ENCODE measurements around the gene HS3ST2.
A peak's percentile ranks its signal among the peaks of the same experiment; 100 is the strongest.
"Not testable (repeated sequence)": the region's sequence is repeated elsewhere in the genome, so short reads cannot be mapped to it uniquely, and the experiment has no call there.

Gene HS3ST2

DNA sequence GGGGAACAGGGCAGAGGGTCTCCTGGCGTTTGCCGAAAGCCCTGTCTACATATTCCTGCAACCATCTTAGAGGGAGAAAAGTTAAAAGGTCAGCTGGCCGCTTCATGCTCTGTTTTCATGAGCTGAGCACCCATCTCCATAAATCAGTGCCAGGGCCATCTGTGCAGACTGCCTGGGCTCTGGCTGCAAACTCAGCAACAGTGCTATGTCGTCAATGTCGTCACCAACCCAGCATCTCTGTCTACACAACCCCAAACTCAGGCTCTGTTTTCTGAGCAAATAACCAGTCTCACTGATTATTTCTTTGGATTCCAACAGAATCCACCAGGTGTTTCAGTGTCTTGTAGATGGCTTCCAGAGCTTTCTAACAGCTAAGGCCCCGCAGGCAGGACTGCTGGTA, 65.0 kb downstream of the HS3ST2 start:
- DNase-seq (ENCODE audit: low read depth) = no peak

GRCh38 chr16:22879466-22879865, 65.5 kb downstream of the HS3ST2 start:
- DNase-seq (ENCODE audit: low read depth) = no peak

- DNase-seq (ENCODE audit: low read depth) = no peak
Measured at GRCh38 chr16:22882981-22883380, 69.0 kb downstream of the HS3ST2 start.

DNA sequence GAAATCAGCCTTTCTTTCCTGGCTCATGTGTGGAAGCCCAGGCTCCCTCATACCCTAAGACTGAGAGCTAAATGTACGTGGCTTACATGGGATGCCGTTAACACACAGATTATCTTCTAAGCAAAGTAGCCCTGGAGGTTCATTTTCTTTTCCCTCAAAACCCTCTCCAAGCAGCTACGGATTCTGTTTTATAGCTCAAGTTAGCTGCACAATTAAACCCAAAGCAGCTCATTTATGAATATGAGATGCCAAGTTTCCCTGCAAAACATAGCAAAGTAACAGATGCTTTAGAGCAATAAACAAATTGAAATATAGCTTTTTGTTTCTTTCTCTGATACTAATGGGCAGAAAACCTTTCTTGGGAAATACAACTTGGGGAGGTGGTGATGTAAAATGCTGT, 72.0 kb downstream of the HS3ST2 start:
- no peak for DNase-seq (ENCODE audit: low read depth)

GRCh38 chr16:22886927-22887326, 73.0 kb downstream of the HS3ST2 start:
- no peak for DNase-seq (ENCODE audit: low read depth)

DNA sequence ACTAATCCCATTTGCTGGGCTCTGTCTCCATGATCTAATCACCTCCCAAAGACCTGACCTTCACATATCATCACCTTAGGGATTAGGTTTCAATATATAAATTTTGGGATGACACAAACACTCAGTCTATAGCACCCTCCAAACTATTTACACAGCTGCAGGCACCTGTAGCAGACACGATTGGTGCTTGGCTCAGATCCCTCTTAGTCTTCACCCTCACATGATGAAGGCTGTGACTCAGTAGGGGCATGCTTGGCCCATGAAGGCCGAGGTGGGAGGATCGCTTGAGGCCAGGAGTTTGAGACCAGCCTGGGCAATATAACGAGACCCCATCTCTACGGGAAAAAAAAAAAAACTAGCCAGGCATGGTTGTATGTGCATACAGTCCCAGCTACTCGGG, 73.5 kb downstream of the HS3ST2 start:
- no peak for DNase-seq (ENCODE audit: low read depth)

GRCh38 chr16:22888791-22889190, 74.8 kb downstream of the HS3ST2 start:
- no peak for DNase-seq (ENCODE audit: low read depth)

DNA sequence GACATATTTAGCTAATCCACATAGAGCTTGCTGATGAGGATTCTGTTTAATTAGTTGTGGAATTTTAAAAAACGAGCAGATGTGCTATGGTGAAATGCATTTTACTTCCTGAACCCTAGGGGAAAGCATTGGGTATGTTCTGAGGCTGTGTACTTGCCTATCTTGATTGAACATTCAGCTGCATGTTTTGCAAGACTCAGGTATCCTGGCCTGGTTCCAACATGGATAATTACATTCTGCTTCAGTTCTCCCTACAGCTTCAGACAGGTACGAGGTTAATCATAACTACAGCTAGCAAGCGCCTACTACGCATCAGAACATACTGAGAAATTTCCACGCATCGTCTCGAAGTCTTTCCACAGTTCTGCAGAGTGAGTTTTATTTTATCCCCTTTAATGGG, 77.0 kb downstream of the HS3ST2 start:
- DNase-seq (ENCODE audit: low read depth) = no peak

DNA sequence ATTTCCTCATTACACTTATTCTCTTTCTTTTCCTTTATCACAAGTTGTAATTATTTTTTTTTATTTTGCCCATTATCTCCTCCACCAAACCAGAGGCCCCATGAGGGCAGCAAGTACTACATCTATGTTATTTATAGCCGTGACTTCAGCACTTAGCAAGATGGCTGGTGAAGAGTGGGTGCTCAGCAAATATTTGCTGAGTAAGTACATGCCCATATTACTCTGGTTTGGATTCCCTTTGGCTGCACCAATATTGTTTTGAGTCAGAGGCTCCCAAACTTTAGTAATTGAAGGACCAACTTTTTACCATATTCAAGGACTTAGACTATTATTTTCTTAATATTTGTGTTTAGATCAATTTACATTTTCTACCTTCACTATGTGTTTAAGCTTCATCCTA, 83.2 kb downstream of the HS3ST2 start:
- no peak for DNase-seq (ENCODE audit: low read depth)

DNA sequence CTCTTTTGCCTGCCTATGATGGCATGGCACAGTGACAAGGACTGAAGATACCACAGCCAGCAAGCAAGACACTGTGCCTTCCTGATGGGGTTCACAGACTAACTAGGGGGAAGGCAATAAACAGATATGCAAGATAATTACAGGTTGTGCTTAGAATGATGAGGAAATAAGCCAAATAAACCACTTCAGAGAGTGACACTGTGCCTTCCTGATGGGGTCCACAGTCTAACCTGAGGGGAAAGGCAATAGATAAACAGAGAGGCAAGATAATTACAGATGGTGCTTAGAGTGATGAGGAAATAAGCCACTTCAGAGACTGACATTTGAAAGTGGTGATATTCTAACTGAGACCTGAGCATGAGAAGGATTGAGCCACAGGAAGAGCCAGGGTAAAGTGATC, 84.2 kb downstream of the HS3ST2 start:
- no peak for DNase-seq (ENCODE audit: low read depth)

DNA sequence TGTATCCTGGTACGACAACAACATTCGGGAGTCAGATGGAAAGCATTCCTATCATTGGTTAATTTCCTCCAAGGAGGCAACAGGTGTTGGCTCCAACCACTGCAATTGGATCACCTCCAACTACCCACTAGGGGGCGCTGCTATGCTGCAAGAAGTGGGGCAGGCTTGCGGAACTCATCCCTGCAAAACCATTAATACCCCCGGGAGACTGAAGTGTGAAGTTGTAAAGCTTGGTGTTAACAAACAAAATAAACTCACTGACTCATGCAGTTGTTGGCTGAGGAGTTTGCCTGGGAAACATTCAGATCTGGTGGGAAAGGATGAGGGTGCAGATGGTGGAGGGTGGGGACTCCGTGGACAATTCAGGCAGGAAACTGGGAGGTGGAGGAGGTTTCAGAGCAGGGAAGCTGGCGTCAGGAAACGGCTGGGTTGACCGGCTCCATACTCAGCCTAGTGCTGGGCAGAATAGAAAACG, 84.9 kb downstream of the HS3ST2 start:
- DNase-seq (ENCODE audit: low read depth) = peak; percentile 19

GRCh38 chr16:22899567-22899966, 85.6 kb downstream of the HS3ST2 start:
- DNase-seq (ENCODE audit: low read depth) = not testable (repeated sequence)

DNA sequence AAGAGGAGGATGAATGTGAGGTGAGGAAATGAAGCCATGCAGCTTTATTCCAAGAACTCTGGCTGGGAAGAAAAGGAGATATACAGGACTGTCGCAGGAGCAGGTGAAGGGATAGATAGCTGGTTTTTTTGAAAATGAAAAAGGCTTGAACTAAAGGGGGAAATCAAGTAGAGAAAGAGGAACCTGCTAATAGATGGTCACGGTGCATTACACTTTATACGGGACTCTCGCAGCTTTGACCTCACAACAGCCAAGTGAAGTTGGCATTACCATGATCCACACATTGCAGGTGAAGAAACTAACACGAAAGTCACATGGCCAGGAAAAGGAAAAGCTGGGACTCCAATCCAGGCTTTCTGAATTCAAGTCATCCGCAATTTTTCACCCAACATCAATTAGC, 86.9 kb downstream of the HS3ST2 start:
- DNase-seq (ENCODE audit: low read depth) = no peak

DNA sequence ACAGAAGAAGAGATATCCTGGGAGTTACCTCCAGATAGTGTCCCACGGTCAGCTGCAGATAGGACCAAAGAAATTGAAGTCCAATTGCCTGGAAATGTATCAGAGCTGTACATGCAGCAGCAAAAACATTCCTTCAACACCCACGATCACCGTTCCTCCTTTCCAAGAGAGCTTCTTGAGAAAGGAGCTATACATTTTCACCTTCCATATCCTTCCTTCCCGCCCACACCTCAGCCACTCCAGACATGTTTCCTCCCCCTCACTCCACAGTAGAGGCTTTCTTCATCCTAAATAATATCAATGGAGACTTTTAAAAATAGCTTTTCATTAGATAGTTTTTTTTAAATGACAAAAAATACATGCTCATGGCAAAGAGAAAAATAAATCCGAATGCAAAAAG, 87.6 kb downstream of the HS3ST2 start:
- no peak for DNase-seq (ENCODE audit: low read depth)

- DNase-seq (ENCODE audit: low read depth) = no peak
Measured at GRCh38 chr16:22903716-22904115, 89.8 kb downstream of the HS3ST2 start.

DNA sequence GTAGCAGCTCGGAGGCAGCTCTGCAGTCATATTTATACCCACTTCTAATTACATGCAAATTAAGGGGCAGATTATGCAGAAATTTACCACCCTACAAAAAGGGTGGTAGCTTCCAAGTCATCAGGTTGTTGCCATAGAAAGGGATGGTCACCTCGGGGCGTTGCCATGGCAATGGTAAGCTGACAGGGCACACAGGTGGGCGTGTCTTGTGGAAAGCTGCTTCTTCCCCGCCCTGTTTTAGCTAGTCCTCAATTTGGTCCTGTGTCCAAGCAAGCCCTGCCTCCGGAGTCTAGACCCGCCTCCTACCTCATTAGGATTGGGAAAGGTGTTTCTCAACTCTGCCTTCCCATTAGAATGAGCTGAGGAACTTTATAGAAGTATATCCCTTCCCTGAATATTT, 98.7 kb downstream of the HS3ST2 start:
- no peak for DNase-seq (ENCODE audit: low read depth)

DNA sequence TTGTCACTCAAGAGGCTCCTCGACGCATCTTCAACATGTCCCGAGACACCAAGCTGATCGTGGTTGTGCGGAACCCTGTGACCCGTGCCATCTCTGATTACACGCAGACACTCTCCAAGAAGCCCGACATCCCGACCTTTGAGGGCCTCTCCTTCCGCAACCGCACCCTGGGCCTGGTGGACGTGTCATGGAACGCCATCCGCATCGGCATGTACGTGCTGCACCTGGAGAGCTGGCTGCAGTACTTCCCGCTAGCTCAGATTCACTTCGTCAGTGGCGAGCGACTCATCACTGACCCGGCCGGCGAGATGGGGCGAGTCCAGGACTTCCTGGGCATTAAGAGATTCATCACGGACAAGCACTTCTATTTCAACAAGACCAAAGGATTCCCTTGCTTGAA, 101.0 kb downstream of the HS3ST2 start:
- DNase-seq (ENCODE audit: low read depth) = no peak

GRCh38 chr16:22923491-22923890, 109.5 kb downstream of the HS3ST2 start:
- DNase-seq (ENCODE audit: low read depth) = no peak

GRCh38 chr16:22924492-22924891, 110.5 kb downstream of the HS3ST2 start:
- DNase-seq (ENCODE audit: low read depth) = no peak

DNA sequence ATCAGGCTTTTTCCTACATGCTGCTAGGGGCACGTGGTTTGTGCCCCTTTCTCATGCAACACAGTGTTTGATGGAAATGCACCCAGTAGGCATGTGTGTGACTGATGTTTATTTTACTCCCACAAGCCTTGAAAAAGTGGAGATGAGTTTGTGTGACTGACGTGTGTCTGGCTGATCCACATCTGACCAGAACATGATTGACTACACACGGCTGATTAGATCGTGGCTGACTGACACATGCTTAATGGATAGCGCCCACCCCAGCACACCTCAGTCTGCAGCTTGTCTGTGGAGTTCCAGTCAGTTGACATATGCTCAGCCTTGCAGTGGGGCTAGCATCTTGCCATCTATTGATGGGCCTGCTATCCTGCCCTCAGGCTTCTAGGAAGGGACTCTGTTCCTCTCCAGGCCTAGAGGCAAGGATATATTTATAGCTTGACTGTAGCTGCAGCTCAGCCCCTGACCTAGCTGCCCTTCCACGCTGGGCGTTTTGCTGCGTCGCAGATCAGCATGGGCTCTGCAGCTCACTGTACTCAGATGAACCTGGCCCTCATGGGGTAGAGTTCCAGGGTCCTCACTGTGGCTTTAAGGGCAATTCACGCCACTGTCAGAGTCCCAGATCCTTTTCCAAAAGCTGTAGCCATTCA, 112.3 kb downstream of the HS3ST2 start:
- DNase-seq (ENCODE audit: low read depth) = no peak

- DNase-seq (ENCODE audit: low read depth) = no peak
Measured at GRCh38 chr16:22927306-22927705, 113.3 kb downstream of the HS3ST2 start.

DNA sequence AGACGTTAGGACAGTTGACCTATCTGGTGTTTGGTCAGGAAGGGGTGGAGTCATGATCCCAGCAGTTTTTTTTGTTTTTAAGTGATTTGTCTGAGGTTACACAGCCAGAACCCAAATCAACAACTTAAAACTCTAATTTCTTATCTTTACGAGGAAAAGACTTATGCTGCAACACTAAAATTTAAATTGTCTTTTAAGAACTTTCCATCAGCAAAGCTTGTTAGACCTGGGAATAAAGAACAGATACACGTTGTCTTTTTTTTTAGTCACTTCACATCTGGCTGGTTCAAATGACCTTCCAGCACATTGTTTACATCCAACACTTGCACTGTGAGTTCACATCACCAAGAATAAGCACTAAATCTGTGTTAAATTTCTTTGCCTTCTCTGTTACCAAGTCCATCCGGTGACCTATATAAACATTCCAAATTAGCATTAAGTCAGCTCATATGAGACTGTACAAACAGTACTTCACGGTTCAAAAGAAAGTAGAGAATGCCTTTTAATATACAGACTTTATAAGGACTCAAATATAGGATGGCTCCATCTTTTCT, 115.0 kb downstream of the HS3ST2 start:
- DNase-seq (ENCODE audit: low read depth) = no peak

- no peak for DNase-seq (ENCODE audit: low read depth)
Measured at GRCh38 chr16:22929461-22929860, 115.5 kb downstream of the HS3ST2 start.
